Hepatocyte (in vitro differentiated cells): ENCODE results near the gene ANKRD29. TPM values are rescaled to one million over a fixed set of nuclear protein-coding genes. Genes with fewer than 3 reads are reported as not detected.

ENCODE experiments used
- DNase-seq: peaks from one replicate; pipeline ENCODE4 v3.0.0-alpha.2; 2016; ENCODE audit warnings: low spot score
- H2AFZ ChIP-seq: fragments of 200-600 bp; sonication (generic); 2 replicates; pipeline ENCODE4 v1.6.0; 2016; ENCODE audit warnings: antibody characterized with exemption, mild to moderate bottlenecking
- H3K27ac ChIP-seq: fragments of 200-600 bp; sonication (generic); 2 replicates; pipeline ENCODE4 v1.5.1; 2016; ENCODE audit warnings: mild to moderate bottlenecking
- H3K27me3 ChIP-seq: fragments of 200-600 bp; sonication (generic); 2 replicates; pipeline ENCODE4 v1.6.1; 2016
- H3K36me3 ChIP-seq: fragments of 200-600 bp; sonication (generic); replicated peaks from 2 replicates; pipeline ENCODE4 v1.5.1; 2016; ENCODE audit warnings: low read depth; ENCODE audit not compliant: insufficient read depth
- H3K4me1 ChIP-seq: fragments of 200-600 bp; sonication (generic); 2 replicates; pipeline ENCODE4 v1.5.1; 2016; ENCODE audit warnings: mild to moderate bottlenecking, moderate library complexity; ENCODE audit not compliant: insufficient read depth
- H3K4me2 ChIP-seq: fragments of 200-600 bp; sonication (generic); 2 replicates; pipeline ENCODE4 v1.6.0; 2016
- H3K4me3 ChIP-seq: fragments of 200-600 bp; sonication (generic); 2 replicates; pipeline ENCODE4 v1.5.1; 2016; ENCODE audit warnings: mild to moderate bottlenecking
- H3K79me2 ChIP-seq: fragments of 200-600 bp; sonication (generic); 2 replicates; pipeline ENCODE4 v1.6.0; 2017; ENCODE audit warnings: mild to moderate bottlenecking
- H3K9me2 ChIP-seq: fragments of 200-600 bp; sonication (generic); replicated peaks from 2 replicates; pipeline ENCODE4 v1.6.0; 2017; ENCODE audit warnings: mild to moderate bottlenecking; ENCODE audit not compliant: insufficient read depth
- H3K9me3 ChIP-seq: fragments of 200-600 bp; sonication (generic); 2 replicates; pipeline ENCODE4 v1.5.1; 2016; ENCODE audit warnings: low read depth, mild to moderate bottlenecking
- H4K20me1 ChIP-seq: fragments of 200-600 bp; sonication (generic); 2 replicates; pipeline ENCODE4 v1.6.0; 2016; ENCODE audit warnings: mild to moderate bottlenecking; ENCODE audit not compliant: insufficient read depth, poor library complexity, severe bottlenecking
- CTCF ChIP-seq: fragments of 200-600 bp; sonication (generic); IDR thresholded peaks from 2 replicates; pipeline ENCODE4 v1.5.1; 2016; ENCODE audit warnings: antibody characterized with exemption, mild to moderate bottlenecking; ENCODE audit not compliant: poor library complexity
- EZH2 ChIP-seq: fragments of 200-600 bp; sonication (generic); IDR thresholded peaks from 2 replicates; pipeline ENCODE4 v1.6.1; 2016; ENCODE audit warnings: antibody characterized with exemption, mild to moderate bottlenecking, borderline replicate concordance
- EZH2phosphoT487 ChIP-seq: fragments of 200-600 bp; sonication (generic); IDR thresholded peaks from one replicate; pipeline ENCODE4 v1.6.1; 2018; ENCODE audit warnings: antibody characterized with exemption, mild to moderate bottlenecking, low read depth, moderate library complexity; ENCODE audit not compliant: unreplicated experiment, severe bottlenecking
- WGBS: methylation state at CpG from one replicate; pipeline ENCODE4 v1.1.6; 2016; ENCODE audit warnings: low lambda C conversion rate; ENCODE audit errors: missing lambda C conversion rate; 5-methylcytosine and 5-hydroxymethylcytosine counted together
- polyA plus RNA-seq: library from polyadenylated mRNA; unstranded; fragments of >200 nt; fragmentation: Nextera tagmentation; extraction: Ambion mirVana; gene quantifications from 2 replicates; pipeline ENCODE4 v1.2.1, GENCODE V29; 2016
- total RNA-seq: library from RNA; depleted of rRNA; stranded (reverse); fragments of >200 nt; gene quantifications from 2 replicates; pipeline ENCODE4 v1.2.3, GENCODE V29; 2014

Gene ANKRD29
- total and polyA plus RNA-seq, 2 experiments from 2014 or later: 7.7 to 12.1 TPM

- H3K4me2 ChIP-seq: no peak overlapping the region
- H3K9me2 ChIP-seq: no peaks in the 10 kb centered on the region
- H3K9me3 ChIP-seq: no peaks in the 10 kb centered on the region
- H3K4me1 ChIP-seq: no peaks in the 10 kb centered on the region
- H3K36me3 ChIP-seq: no peaks in the 10 kb centered on the region
- H3K27me3 ChIP-seq: peaks cover 5% of the 10 kb centered on the region
- H3K4me3 ChIP-seq: no peak overlapping the region
- no peak for TF ChIP-seq EZH2phosphoT487
- no peak for TF ChIP-seq CTCF
- no peak for TF ChIP-seq EZH2
- WGBS: 42% methylated on average over 4 of the region's 4 CpGs
- H3K79me2 ChIP-seq: no peaks in the 10 kb centered on the region
- H4K20me1 ChIP-seq: no peaks in the 10 kb centered on the region
- no peak overlapping the region for H3K27ac ChIP-seq
- DNase-seq: no peak
- H2AFZ ChIP-seq: no peak overlapping the region
Observed at GRCh38 chr18:23668731-23669130, 6.0 kb upstream of the ANKRD29 start.

GRCh38 chr18:23667114-23667513 is 4.4 kb upstream of the ANKRD29 start:
- Histone ChIP-seq H3K27ac (no peak overlapping the region), H3K79me2 (no peaks in the 10 kb centered on the region), H3K27me3 (peaks cover 7% of the 10 kb centered on the region), H3K9me2 (no peaks in the 10 kb centered on the region), H3K9me3 (no peaks in the 10 kb centered on the region), H2AFZ (no peak overlapping the region), H3K4me1 (peaks cover 4% of the 10 kb centered on the region), H3K36me3 (no peaks in the 10 kb centered on the region), H3K4me2 (no peak overlapping the region), H3K4me3 (no peak overlapping the region), H4K20me1 (no peaks in the 10 kb centered on the region)
- 81% methylated on average over 1 of the region's 1 CpG for WGBS
- no peak for DNase-seq
- no peak for TF ChIP-seq EZH2
- no peak for TF ChIP-seq EZH2phosphoT487
- TF ChIP-seq CTCF: no peak

GRCh38 chr18:23664674-23665073 is 2.0 kb upstream of the ANKRD29 start:
- H3K4me2 ChIP-seq: no peak overlapping the region
- WGBS: 52% methylated on average over 6 of the region's 6 CpGs

More at GRCh38 chr18:23664674-23665073, 2.0 kb upstream of the ANKRD29 start:
- H3K79me2 ChIP-seq: no peaks in the 10 kb centered on the region
- no peaks in the 10 kb centered on the region for H3K36me3 ChIP-seq
- H3K9me3 ChIP-seq: no peaks in the 10 kb centered on the region
- no peak overlapping the region for H3K27ac ChIP-seq
- no peak for DNase-seq
- no peak overlapping the region for H2AFZ ChIP-seq
- H3K4me3 ChIP-seq: no peak overlapping the region
- TF ChIP-seq CTCF (no peak), EZH2 (no peak)
- H3K4me1 ChIP-seq: peaks cover 4% of the 10 kb centered on the region
- no peaks in the 10 kb centered on the region for H4K20me1 ChIP-seq
- H3K27me3 ChIP-seq: peaks cover 25% of the 10 kb centered on the region
- no peaks in the 10 kb centered on the region for H3K9me2 ChIP-seq
